GM18858 (cell line): ENCODE data around the gene CEP170.
A peak's percentile ranks its signal among the peaks of the same experiment; 100 is the strongest.

Experiments
- ATAC-seq: cut with Tn5 transposase; IDR thresholded peaks from one replicate; pipeline ENCODE4 v1.9.1; 2021; ENCODE audit not compliant: unreplicated experiment

Gene CEP170

GRCh38 chr1:243268751-243269460 lies 13.8 kb upstream of the CEP170 start:
- ATAC-seq = no peak

GRCh38 chr1:243267914-243268653 lies 13.0 kb upstream of the CEP170 start:
- no peak for ATAC-seq

- no peak for ATAC-seq
Observed at GRCh38 chr1:243267471-243267880, 12.4 kb upstream of the CEP170 start.

GRCh38 chr1:243266231-243266630 lies 11.2 kb upstream of the CEP170 start:
- ATAC-seq = no peak

- ATAC-seq = no peak
Observed at GRCh38 chr1:243264717-243265116, 9.6 kb upstream of the CEP170 start.

GRCh38 chr1:243261390-243261789 lies 6.3 kb upstream of the CEP170 start:
- no peak for ATAC-seq

- no peak for ATAC-seq
Observed at GRCh38 chr1:243260221-243260880, 5.3 kb upstream of the CEP170 start.

- no peak for ATAC-seq
Observed at GRCh38 chr1:243258731-243259130, 3.6 kb upstream of the CEP170 start.

- ATAC-seq = no peak
Observed at GRCh38 chr1:243257189-243257588, 2.1 kb upstream of the CEP170 start.

GRCh38 chr1:243256590-243256989 lies 1.5 kb upstream of the CEP170 start:
- ATAC-seq = no peak

GRCh38 chr1:243255791-243256512 lies 871 bp upstream of the CEP170 start, which contains the start of gene SDCCAG8:
Gene SDCCAG8 (plus strand): TSS chr1:243256041. CDS start chr1:243256174, 133 bp downstream.
- ATAC-seq = peak; percentile 76

- no peak for ATAC-seq
Observed at GRCh38 chr1:243254233-243254926, 701 bp downstream of the CEP170 start.

- no peak for ATAC-seq
Observed at GRCh38 chr1:243253926-243254232, 1.2 kb downstream of the CEP170 start.

- no peak for ATAC-seq
Observed at GRCh38 chr1:243253211-243253925, 1.7 kb downstream of the CEP170 start.

- ATAC-seq = no peak
Observed at GRCh38 chr1:243251539-243251938, 3.5 kb downstream of the CEP170 start.

GRCh38 chr1:243250102-243250501 lies 5.0 kb downstream of the CEP170 start:
- no peak for ATAC-seq

GRCh38 chr1:243249214-243249613 lies 5.9 kb downstream of the CEP170 start:
- no peak for ATAC-seq

GRCh38 chr1:243247901-243248300 lies 7.2 kb downstream of the CEP170 start:
- ATAC-seq = no peak

- no peak for ATAC-seq
Observed at GRCh38 chr1:243246916-243247315, 8.2 kb downstream of the CEP170 start.

- ATAC-seq = no peak
Observed at GRCh38 chr1:243244432-243244841, 10.6 kb downstream of the CEP170 start.
